ENCODE measurements around the gene YWHAG. TPM values are rescaled to one million over a fixed set of nuclear protein-coding genes. Genes with fewer than 3 reads are reported as not detected.
A peak's percentile ranks its signal among the peaks of the same experiment; 100 is the strongest.

The YWHAG gene
- total and polyA plus RNA-seq, 9 of the 15 experiments (the other 6 are each of a cell fraction or from before 2014, with no cell fraction given), result 30.4 to 246 (median 94.5) TPM

DNA sequence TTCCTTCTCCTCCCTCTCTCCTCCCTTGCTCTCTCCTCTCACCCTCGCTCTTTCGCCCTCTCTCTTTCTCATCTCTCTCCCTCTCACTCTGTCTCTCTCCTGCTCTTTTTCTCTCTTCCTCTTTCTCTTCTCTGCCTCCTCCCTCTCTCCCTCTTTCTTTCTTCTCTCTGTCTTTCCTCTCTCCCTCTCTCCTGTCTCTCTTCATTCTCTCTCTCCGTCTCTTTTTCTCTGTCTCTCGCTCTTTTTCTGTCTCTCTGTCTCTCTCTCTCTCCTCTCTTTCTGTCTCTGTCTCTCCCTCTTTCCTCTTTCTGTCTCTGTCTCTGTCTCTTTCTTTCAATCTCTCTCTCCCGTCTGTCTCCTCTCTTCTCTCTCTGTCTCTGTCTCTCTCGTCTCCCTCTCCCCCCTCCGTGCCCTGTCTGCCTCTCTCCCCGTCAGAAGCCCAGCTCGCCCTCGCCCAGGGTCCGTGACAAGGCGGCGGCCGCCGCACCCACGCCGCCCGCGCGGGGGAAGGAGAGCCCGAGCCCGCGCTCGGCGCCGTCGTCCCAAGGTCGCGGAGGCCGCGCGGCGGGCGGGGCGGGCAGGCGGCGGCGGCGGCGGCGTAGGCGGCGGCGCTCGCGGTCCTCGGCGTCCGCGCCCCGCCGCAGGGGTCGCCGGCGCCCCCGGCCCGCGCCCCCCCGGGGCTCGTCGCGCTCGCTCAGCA is 77.6 kb downstream of the YWHAG start (continued):
- 0 out of 2 replicates have a peak, but pooled peaks have one; percentile 28 for TF ChIP-seq TAF7 (tag; IDR thresholded peaks at IDR 0.05)
- TF ChIP-seq SRSF7 (optimal IDR thresholded peaks at IDR 0.05; ENCODE audit: low read depth, low read length), result no peak
- TF ChIP-seq, protein P1, sequence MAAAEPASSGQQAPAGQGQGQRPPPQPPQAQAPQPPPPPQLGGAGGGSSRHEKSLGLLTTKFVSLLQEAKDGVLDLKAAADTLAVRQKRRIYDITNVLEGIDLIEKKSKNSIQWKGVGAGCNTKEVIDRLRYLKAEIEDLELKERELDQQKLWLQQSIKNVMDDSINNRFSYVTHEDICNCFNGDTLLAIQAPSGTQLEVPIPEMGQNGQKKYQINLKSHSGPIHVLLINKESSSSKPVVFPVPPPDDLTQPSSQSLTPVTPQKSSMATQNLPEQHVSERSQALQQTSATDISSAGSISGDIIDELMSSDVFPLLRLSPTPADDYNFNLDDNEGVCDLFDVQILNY (CRISPR knock-in tag; IDR thresholded peaks at IDR 0.05), result no peak
- TF ChIP-seq ELF1 (tag; IDR thresholded peaks at IDR 0.05), result no peak
- peak; percentile 18; the same call in 1 of the 2 replicates for TF ChIP-seq CTBP1 (IDR thresholded peaks at IDR 0.05; ENCODE audit: borderline replicate concordance)
- TF ChIP-seq MTA2 (IDR thresholded peaks at IDR 0.05; ENCODE audit: low read depth), result peak; percentile 45
- TF ChIP-seq MYNN (IDR thresholded peaks at IDR 0.05), result no peak
- no peak for TF ChIP-seq MYNN (CRISPR knock-in tag; IDR thresholded peaks at IDR 0.05)
- TF ChIP-seq TBL1XR1 (IDR thresholded peaks at IDR 0.05; ENCODE audit: low read length in 2 of 2), result no peak
- no peak for TF ChIP-seq CHD2 (IDR thresholded peaks at IDR 0.05; ENCODE audit: low read depth, low read length)
- no peak for TF ChIP-seq POLR2H (tag; IDR thresholded peaks at IDR 0.05; ENCODE audit: low read depth)
- peak; percentile 55 to 76; a peak in 2 of 4 replicates for TF ChIP-seq HDAC1 (IDR thresholded peaks at IDR 0.05)
- TF ChIP-seq KDM5B (IDR thresholded peaks at IDR 0.05; ENCODE audit: insufficient replicate concordance, low read depth, low read length), result no peak
- TF ChIP-seq TCF3 (CRISPR knock-in tag; IDR thresholded peaks at IDR 0.05), result no peak
- TF ChIP-seq MLLT1 (IDR thresholded peaks at IDR 0.05), result peak; percentile 82 to 87; a peak in 3 of 4 replicates
- TF ChIP-seq, protein P2, sequence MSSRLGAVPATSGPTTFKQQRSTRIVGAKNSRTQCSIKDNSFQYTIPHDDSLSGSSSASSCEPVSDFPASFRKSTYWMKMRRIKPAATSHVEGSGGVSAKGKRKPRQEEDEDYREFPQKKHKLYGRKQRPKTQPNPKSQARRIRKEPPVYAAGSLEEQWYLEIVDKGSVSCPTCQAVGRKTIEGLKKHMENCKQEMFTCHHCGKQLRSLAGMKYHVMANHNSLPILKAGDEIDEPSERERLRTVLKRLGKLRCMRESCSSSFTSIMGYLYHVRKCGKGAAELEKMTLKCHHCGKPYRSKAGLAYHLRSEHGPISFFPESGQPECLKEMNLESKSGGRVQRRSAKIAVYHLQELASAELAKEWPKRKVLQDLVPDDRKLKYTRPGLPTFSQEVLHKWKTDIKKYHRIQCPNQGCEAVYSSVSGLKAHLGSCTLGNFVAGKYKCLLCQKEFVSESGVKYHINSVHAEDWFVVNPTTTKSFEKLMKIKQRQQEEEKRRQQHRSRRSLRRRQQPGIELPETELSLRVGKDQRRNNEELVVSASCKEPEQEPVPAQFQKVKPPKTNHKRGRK (tag; IDR thresholded peaks at IDR 0.05), result peak; percentile 100
- 0 out of 2 replicates have a peak, but pooled peaks have one; percentile 40 for TF ChIP-seq TOE1 (IDR thresholded peaks at IDR 0.05; ENCODE audit: borderline replicate concordance)
- TF ChIP-seq TOE1 (CRISPR knock-in tag; IDR thresholded peaks at IDR 0.05; ENCODE audit: borderline replicate concordance, low read depth), result no peak
- peak; percentile 69; the same call in 1 of the 2 replicates for TF ChIP-seq SMARCE1 (IDR thresholded peaks at IDR 0.05)
- TF ChIP-seq ZBED1 (IDR thresholded peaks at IDR 0.05), result no peak
- TF ChIP-seq, protein P3, sequence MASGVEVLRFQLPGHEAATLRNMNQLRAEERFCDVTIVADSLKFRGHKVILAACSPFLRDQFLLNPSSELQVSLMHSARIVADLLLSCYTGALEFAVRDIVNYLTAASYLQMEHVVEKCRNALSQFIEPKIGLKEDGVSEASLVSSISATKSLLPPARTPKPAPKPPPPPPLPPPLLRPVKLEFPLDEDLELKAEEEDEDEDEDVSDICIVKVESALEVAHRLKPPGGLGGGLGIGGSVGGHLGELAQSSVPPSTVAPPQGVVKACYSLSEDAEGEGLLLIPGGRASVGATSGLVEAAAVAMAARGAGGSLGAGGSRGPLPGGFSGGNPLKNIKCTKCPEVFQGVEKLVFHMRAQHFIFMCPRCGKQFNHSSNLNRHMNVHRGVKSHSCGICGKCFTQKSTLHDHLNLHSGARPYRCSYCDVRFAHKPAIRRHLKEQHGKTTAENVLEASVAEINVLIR (CRISPR knock-in tag; IDR thresholded peaks at IDR 0.05), result no peak
- TF ChIP-seq CEBPG (CRISPR knock-in tag; IDR thresholded peaks at IDR 0.05), result no peak
- no peak for TF ChIP-seq CEBPG (tag; conservative IDR thresholded peaks at IDR 0.05 in 1 of 2, IDR thresholded peaks at IDR 0.05 in 1 of 2)
- TF ChIP-seq CSDE1 (IDR thresholded peaks at IDR 0.05), result peak in 1 of 2 experiments; percentile 69; a peak in 1 of 4 replicates
- TF ChIP-seq SIN3B (IDR thresholded peaks at IDR 0.05; ENCODE audit: low read depth), result no peak
- TF ChIP-seq CREM (IDR thresholded peaks at IDR 0.05; ENCODE audit: low read depth), result no peak
- TF ChIP-seq ZNF696 (CRISPR knock-in tag; conservative IDR thresholded peaks at IDR 0.05), result no peak
